ENCODE measurements around the gene KCNJ15. TPM values are rescaled to one million over a fixed set of nuclear protein-coding genes. Genes with fewer than 3 reads are reported as not detected.

Gene KCNJ15
- total and polyA plus RNA-seq, 2 donors, result 1.1 to 1.3 TPM

DNA sequence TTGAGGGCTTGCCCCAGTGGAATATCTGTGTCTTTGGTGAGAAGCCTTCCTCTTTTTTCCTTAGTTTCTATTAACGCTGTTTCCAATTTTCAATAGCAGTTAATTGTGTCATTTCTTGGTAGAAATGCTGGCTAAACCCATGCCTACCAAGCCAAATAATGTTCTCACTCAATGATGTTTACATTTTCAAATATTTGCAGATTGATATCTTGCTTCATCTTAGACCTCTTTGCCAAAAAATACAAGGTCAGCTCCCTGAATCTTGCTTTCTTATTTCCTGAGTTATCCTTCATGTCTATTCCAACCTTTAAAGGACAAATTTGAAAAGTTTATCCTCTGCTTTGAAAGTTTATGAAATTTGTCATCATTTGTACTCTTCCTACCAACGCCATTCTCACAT is 5.1 kb downstream of the KCNJ15 start:
- Histone ChIP-seq H3K9me3 (ENCODE audit: control insufficient read depth in 2 of 2, insufficient read depth in 1 of 2, low read length in 1 of 2) (no peaks in the 10 kb centered on the region), H3K27me3 (ENCODE audit: control insufficient read depth in 2 of 2, insufficient read depth in 1 of 2, low read length in 1 of 2) (peaks cover 0 to 2% of the 10 kb centered on the region in 2 donors), H3K36me3 (ENCODE audit: control insufficient read depth in 2 of 2, insufficient read depth in 2 of 2, low read length in 1 of 2) (no peaks in the 10 kb centered on the region), H3K4me1 (ENCODE audit: control insufficient read depth in 2 of 2, insufficient read depth in 2 of 2, low read length in 2 of 2) (no peaks in the 10 kb centered on the region), H3K27ac (ENCODE audit: low read depth in 1 of 2, low read length in 1 of 2) (no peak overlapping the region), H3K4me3 (ENCODE audit: low read length in 2 of 2) (no peak overlapping the region)
- DNase-seq (ENCODE audit: low read depth in 6 of 9, low spot score in 9 of 9), result no peak
- 93% methylated on average over 2 of the region's 2 CpGs for WGBS

DNA sequence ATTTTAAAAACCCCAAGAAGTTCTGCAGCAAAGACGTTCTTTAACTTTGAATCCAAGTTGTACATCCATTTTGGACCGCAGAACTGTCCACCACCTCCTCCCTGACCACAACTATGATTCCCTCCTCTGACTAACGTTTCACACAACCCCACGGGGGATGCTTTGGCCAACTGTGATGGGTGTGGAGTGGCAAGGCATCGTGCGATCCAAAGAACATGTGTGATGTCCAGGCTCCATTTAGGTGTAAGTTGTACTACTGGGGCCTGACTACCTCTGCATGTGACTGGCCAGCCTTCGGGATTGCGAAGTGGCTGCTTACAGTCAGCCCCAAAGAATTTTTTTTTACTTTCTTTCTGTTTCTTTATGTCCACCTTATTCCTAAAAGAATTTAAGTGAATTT is 6.7 kb downstream of the KCNJ15 start:
- no peaks in the 10 kb centered on the region for H3K9me3 ChIP-seq (ENCODE audit: control insufficient read depth in 2 of 2, insufficient read depth in 1 of 2, low read length in 1 of 2)
- peaks cover 0 to 2% of the 10 kb centered on the region in 2 donors for H3K27me3 ChIP-seq (ENCODE audit: control insufficient read depth in 2 of 2, insufficient read depth in 1 of 2, low read length in 1 of 2)
- DNase-seq (ENCODE audit: low read depth in 6 of 9, low spot score in 9 of 9), result no peak
- H3K27ac ChIP-seq (ENCODE audit: low read depth in 1 of 2, low read length in 1 of 2), result no peak overlapping the region
- H3K4me3 ChIP-seq (ENCODE audit: low read length in 2 of 2), result no peak overlapping the region
- H3K36me3 ChIP-seq (ENCODE audit: control insufficient read depth in 2 of 2, insufficient read depth in 2 of 2, low read length in 1 of 2), result no peaks in the 10 kb centered on the region
- H3K4me1 ChIP-seq (ENCODE audit: control insufficient read depth in 2 of 2, insufficient read depth in 2 of 2, low read length in 2 of 2), result peaks cover 0 to 3% of the 10 kb centered on the region in 2 donors
- WGBS, result 91% methylated on average over 8 of the region's 8 CpGs

DNA sequence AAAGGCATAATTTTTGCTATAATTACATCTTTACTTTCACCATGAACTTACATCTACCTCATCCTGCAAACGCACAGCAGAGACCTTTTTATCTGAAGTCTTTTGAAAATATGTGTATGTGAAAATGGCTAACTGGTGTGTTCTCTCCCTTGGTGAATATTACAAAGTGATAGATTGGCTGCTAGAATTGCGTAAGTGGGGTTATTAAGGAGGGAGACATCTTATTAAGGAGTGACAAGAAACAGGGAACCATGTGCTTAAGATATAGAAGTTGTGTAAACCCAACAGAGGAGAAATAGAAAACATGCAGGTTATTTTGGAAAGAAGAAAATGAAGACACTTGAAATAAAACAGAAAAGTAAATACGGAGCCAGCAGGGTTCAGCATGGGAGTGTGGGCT is 7.8 kb downstream of the KCNJ15 start:
- no peaks in the 10 kb centered on the region for H3K9me3 ChIP-seq (ENCODE audit: control insufficient read depth in 2 of 2, insufficient read depth in 1 of 2, low read length in 1 of 2)
- H3K27me3 ChIP-seq (ENCODE audit: control insufficient read depth in 2 of 2, insufficient read depth in 1 of 2, low read length in 1 of 2), result no peaks in the 10 kb centered on the region
- no peak overlapping the region for H3K4me3 ChIP-seq (ENCODE audit: low read length in 2 of 2)
- WGBS, result 98% methylated on average over 3 of the region's 3 CpGs
- DNase-seq (ENCODE audit: low read depth in 6 of 9, low spot score in 9 of 9), result no peak
- no peak overlapping the region for H3K27ac ChIP-seq (ENCODE audit: low read depth in 1 of 2, low read length in 1 of 2)
- no peaks in the 10 kb centered on the region for H3K36me3 ChIP-seq (ENCODE audit: control insufficient read depth in 2 of 2, insufficient read depth in 2 of 2, low read length in 1 of 2)
- peaks cover 0 to 7% of the 10 kb centered on the region in 2 donors for H3K4me1 ChIP-seq (ENCODE audit: control insufficient read depth in 2 of 2, insufficient read depth in 2 of 2, low read length in 2 of 2)

DNA sequence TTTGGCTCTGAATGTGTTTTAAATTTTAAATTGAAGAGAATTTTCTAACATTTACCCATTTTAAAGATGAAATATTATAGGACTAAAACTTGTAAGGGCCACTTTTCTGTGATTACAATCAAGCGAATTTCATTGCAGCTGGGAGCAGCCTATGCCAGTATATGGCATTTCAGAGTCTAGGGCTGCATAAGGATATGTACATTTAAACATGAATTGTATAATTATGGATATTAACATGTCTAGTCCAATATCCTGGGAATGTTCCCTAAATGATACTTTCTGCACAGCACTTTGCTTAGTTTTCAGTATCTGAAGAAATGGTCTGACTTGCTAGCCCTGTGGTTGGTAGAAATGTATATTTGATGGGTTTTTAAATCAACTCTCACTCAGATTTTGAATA is 8.4 kb downstream of the KCNJ15 start:
- WGBS, result 97% methylated on average over 1 of the region's 1 CpG
- no peak for DNase-seq (ENCODE audit: low read depth in 6 of 9, low spot score in 9 of 9)
- Histone ChIP-seq H3K9me3 (ENCODE audit: control insufficient read depth in 2 of 2, insufficient read depth in 1 of 2, low read length in 1 of 2) (no peaks in the 10 kb centered on the region), H3K36me3 (ENCODE audit: control insufficient read depth in 2 of 2, insufficient read depth in 2 of 2, low read length in 1 of 2) (no peaks in the 10 kb centered on the region), H3K27me3 (ENCODE audit: control insufficient read depth in 2 of 2, insufficient read depth in 1 of 2, low read length in 1 of 2) (no peaks in the 10 kb centered on the region), H3K27ac (ENCODE audit: low read depth in 1 of 2, low read length in 1 of 2) (no peak overlapping the region), H3K4me3 (ENCODE audit: low read length in 2 of 2) (no peak overlapping the region), H3K4me1 (ENCODE audit: control insufficient read depth in 2 of 2, insufficient read depth in 2 of 2, low read length in 2 of 2) (peaks cover 0 to 11% of the 10 kb centered on the region in 2 donors)

DNA sequence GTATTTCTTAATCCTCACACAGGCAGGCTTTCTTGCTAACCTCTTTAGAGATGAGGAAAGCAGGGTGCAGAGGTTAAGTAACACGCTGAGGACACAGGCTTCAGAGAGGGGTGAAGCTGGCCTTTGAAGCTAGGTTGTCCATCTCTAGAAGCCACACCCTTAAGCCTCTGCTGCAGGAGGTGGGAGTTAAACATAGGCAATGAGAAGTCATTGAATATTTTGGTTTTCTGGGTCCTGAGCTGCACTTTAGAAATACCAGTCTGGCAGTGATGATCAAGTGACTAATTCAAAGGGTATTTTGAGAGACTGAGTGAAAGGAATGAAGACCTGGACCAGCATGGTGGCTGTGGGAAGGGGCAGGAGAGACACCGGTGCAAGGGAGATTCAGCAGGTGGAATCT is 9.9 kb downstream of the KCNJ15 start:
- DNase-seq (ENCODE audit: low read depth in 6 of 9, low spot score in 9 of 9), result no peak
- Histone ChIP-seq H3K36me3 (ENCODE audit: control insufficient read depth in 2 of 2, insufficient read depth in 2 of 2, low read length in 1 of 2) (no peaks in the 10 kb centered on the region), H3K4me1 (ENCODE audit: control insufficient read depth in 2 of 2, insufficient read depth in 2 of 2, low read length in 2 of 2) (peaks cover 0 to 11% of the 10 kb centered on the region in 2 donors), H3K4me3 (ENCODE audit: low read length in 2 of 2) (no peak overlapping the region), H3K9me3 (ENCODE audit: control insufficient read depth in 2 of 2, insufficient read depth in 1 of 2, low read length in 1 of 2) (no peaks in the 10 kb centered on the region), H3K27me3 (ENCODE audit: control insufficient read depth in 2 of 2, insufficient read depth in 1 of 2, low read length in 1 of 2) (no peaks in the 10 kb centered on the region), H3K27ac (ENCODE audit: low read depth in 1 of 2, low read length in 1 of 2) (no peak overlapping the region)
- 96% methylated on average over 2 of the region's 2 CpGs for WGBS

DNA sequence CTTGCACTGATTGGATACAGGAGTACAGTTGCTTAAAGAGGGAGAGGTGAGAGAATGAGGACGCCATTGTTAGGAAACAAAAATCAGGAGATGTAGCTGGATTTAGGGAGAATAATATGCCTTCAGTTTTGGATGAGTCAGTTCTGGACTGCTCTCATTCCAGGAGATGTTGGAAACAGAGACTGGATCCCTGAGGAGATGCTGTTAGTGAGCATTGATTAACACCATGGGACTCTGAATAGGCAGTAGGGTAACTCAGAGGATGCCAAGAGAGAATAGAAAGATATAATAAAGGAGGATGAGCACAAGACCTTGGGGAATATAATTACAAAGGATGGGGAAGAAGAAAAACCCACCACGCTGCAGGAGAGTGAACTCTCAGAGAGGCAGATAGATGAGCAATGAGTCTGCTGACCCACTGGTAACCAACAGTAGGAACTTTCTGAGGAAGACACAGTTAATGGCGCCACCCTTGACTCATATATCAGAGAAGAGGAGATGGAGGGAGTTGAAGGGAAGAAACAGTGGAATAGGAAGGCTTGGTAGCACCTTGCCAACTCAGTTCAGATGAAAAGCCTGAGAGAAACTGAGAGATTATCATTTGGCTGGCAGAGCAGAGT is 10.5 kb downstream of the KCNJ15 start:
- no peaks in the 10 kb centered on the region for H3K36me3 ChIP-seq (ENCODE audit: control insufficient read depth in 2 of 2, insufficient read depth in 2 of 2, low read length in 1 of 2)
- 96% methylated on average over 3 of the region's 3 CpGs for WGBS
- H3K27ac ChIP-seq (ENCODE audit: low read depth in 1 of 2, low read length in 1 of 2), result peak overlapping the region in 1 of 2 donors; percentile 47
- no peak overlapping the region for H3K4me3 ChIP-seq (ENCODE audit: low read length in 2 of 2)
- DNase-seq (ENCODE audit: low read depth in 6 of 9, low spot score in 9 of 9), result no peak
- H3K9me3 ChIP-seq (ENCODE audit: control insufficient read depth in 2 of 2, insufficient read depth in 1 of 2, low read length in 1 of 2), result no peaks in the 10 kb centered on the region
- H3K4me1 ChIP-seq (ENCODE audit: control insufficient read depth in 2 of 2, insufficient read depth in 2 of 2, low read length in 2 of 2), result peaks cover 0 to 11% of the 10 kb centered on the region in 2 donors
- H3K27me3 ChIP-seq (ENCODE audit: control insufficient read depth in 2 of 2, insufficient read depth in 1 of 2, low read length in 1 of 2), result no peaks in the 10 kb centered on the region

DNA sequence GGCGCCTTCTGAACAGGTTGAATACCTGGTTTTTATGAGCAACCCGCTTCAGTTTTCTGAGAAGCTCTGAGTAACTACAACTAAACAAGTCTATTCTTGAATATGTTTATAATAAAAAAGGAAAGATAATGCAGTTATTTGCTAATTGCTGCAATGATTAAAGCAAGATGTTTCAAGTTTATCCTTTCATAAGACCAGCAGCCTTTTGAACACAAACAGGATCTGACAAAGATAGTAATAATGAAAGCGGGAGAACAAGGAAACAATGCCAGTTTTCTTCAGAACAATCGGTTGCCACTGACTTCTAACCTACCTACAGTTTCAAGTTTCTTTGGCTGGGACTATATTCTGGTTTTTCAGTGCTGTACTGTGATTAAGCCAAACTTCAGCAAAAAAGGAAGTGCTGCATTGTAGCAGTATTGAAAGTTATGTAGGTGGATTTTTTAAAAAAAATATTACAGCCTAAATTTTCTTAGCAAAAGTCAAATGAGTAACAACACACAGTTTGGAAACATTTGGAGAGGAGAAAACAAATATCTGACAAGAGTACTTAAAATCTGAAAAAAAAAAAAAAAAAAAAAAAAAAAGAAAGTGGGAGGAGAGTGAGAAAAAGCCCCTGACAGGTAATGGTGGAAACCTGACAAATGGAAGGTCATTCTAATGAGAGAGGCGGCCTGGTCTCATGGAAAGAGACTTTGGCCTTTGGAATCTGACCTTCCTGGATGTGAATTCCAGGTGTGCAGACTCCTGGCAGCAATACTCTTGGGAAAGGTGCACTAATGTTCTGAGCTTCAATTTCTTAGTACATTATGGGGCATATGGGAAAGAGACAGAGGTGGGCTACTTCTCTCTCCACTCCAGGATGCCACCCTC is 11.4 kb downstream of the KCNJ15 start:
- H3K9me3 ChIP-seq (ENCODE audit: control insufficient read depth in 2 of 2, insufficient read depth in 1 of 2, low read length in 1 of 2), result no peaks in the 10 kb centered on the region
- H3K36me3 ChIP-seq (ENCODE audit: control insufficient read depth in 2 of 2, insufficient read depth in 2 of 2, low read length in 1 of 2), result no peaks in the 10 kb centered on the region
- peak in 1 of 9 donors; percentile 15 for DNase-seq (ENCODE audit: low read depth in 6 of 9, low spot score in 9 of 9)
- H3K27me3 ChIP-seq (ENCODE audit: control insufficient read depth in 2 of 2, insufficient read depth in 1 of 2, low read length in 1 of 2), result no peaks in the 10 kb centered on the region
- no peak overlapping the region for H3K4me3 ChIP-seq (ENCODE audit: low read length in 2 of 2)
- H3K4me1 ChIP-seq (ENCODE audit: control insufficient read depth in 2 of 2, insufficient read depth in 2 of 2, low read length in 2 of 2), result peaks cover 0 to 11% of the 10 kb centered on the region in 2 donors
- 84% methylated on average over 5 of the region's 5 CpGs for WGBS
- H3K27ac ChIP-seq (ENCODE audit: low read depth in 1 of 2, low read length in 1 of 2), result peak overlapping the region in 1 of 2 donors; percentile 50

DNA sequence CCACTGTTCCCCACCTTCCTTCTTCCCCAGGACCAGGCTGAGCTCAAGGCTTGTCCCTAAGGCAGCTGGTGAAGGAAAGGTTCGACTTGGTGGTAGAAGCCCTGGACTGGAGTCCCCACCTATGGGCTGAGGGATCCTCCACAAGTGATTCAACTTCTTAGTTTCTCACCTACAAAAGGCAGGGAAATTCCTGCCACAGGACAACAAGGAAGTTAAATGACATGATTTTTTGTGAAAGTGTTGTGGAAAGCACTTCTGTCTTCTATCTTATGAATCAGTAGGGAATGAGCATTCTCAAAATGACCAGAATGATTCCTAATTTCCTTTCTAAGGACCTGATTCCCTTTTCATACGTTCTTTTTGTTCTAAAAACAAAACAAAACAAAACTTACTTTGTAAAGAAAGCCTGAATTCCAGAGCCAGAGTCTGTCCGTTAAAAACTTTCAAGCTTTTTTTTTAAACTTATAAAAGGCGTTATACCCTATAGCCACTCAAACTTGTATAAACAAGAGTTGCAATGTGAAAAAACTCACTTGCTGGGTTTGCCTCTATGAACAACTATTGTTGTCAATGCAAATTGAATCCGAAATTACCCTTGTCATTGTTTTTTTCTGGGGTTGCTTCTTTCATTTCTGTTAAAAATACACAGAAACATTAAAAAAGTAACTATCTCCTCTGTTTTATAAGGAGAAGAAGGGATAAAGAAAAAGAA is 12.2 kb downstream of the KCNJ15 start:
- H3K4me1 ChIP-seq (ENCODE audit: control insufficient read depth in 2 of 2, insufficient read depth in 2 of 2, low read length in 2 of 2), result peaks cover 0 to 11% of the 10 kb centered on the region in 2 donors
- H3K4me3 ChIP-seq (ENCODE audit: low read length in 2 of 2), result no peak overlapping the region
- no peaks in the 10 kb centered on the region for H3K36me3 ChIP-seq (ENCODE audit: control insufficient read depth in 2 of 2, insufficient read depth in 2 of 2, low read length in 1 of 2)
- H3K9me3 ChIP-seq (ENCODE audit: control insufficient read depth in 2 of 2, insufficient read depth in 1 of 2, low read length in 1 of 2), result no peaks in the 10 kb centered on the region
- peak overlapping the region in 1 of 2 donors; percentile 19 for H3K27ac ChIP-seq (ENCODE audit: low read depth in 1 of 2, low read length in 1 of 2)
- DNase-seq (ENCODE audit: low read depth in 6 of 9, low spot score in 9 of 9), result no peak
- no peaks in the 10 kb centered on the region for H3K27me3 ChIP-seq (ENCODE audit: control insufficient read depth in 2 of 2, insufficient read depth in 1 of 2, low read length in 1 of 2)
- 93% methylated on average over 5 of the region's 5 CpGs for WGBS

DNA sequence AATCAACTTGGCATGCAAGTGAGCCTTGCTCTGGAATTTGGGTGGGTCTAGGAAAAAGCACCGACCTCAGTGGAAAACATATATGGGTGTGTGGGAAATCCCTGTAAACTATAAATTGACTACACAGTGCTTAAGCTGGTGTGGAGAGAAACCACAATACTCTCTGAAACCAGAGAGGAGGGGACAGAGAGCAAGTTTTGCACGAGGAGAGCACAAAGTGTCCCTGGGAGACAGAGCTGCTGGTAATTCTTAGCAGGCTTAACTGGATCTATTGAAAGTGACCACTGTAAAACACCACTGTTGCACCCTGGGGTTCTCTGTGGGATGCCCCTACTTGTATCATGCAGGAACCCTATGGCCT is 12.8 kb downstream of the KCNJ15 start:
- DNase-seq (ENCODE audit: low read depth in 6 of 9, low spot score in 9 of 9), result peak in 1 of 9 donors; percentile 6
- Histone ChIP-seq H3K27me3 (ENCODE audit: control insufficient read depth in 2 of 2, insufficient read depth in 1 of 2, low read length in 1 of 2) (no peaks in the 10 kb centered on the region), H3K27ac (ENCODE audit: low read depth in 1 of 2, low read length in 1 of 2) (no peak overlapping the region), H3K4me1 (ENCODE audit: control insufficient read depth in 2 of 2, insufficient read depth in 2 of 2, low read length in 2 of 2) (peaks cover 0 to 11% of the 10 kb centered on the region in 2 donors), H3K36me3 (ENCODE audit: control insufficient read depth in 2 of 2, insufficient read depth in 2 of 2, low read length in 1 of 2) (no peaks in the 10 kb centered on the region), H3K9me3 (ENCODE audit: control insufficient read depth in 2 of 2, insufficient read depth in 1 of 2, low read length in 1 of 2) (no peaks in the 10 kb centered on the region), H3K4me3 (ENCODE audit: low read length in 2 of 2) (no peak overlapping the region)
- WGBS, result 57% methylated on average over 2 of the region's 2 CpGs

Measured in thymus (tissue), 11 donors.